Measurements from ENCODE around the gene HDAC5.

HDAC5 gene

GRCh38 chr17:44062871-44063270 lies 60.6 kb downstream of the HDAC5 start:
- no peak for TF ChIP-seq TAF1 (IDR thresholded peaks at IDR 0.05; ENCODE audit: borderline replicate concordance, insufficient read depth, low read length)
- TF ChIP-seq POLR2AphosphoS5 (IDR thresholded peaks at IDR 0.05; ENCODE audit: low read depth, low read length) = no peak
- TF ChIP-seq REST (IDR thresholded peaks at IDR 0.05; ENCODE audit: insufficient read depth in 1 of 2, low read depth in 2 of 2, low read length in 2 of 2) = no peak
- no peak for TF ChIP-seq SIN3A (IDR thresholded peaks at IDR 0.05; ENCODE audit: borderline replicate concordance, insufficient read depth, low read length)
- no peak for TF ChIP-seq FOXP2 (optimal IDR thresholded peaks at IDR 0.05; ENCODE audit: borderline replicate concordance, extremely low read depth, extremely low read length, insufficient read depth)

- no peak for TF ChIP-seq TAF1 (IDR thresholded peaks at IDR 0.05; ENCODE audit: borderline replicate concordance, insufficient read depth, low read length)
- no peak for TF ChIP-seq FOXP2 (optimal IDR thresholded peaks at IDR 0.05; ENCODE audit: borderline replicate concordance, extremely low read depth, extremely low read length, insufficient read depth)
- TF ChIP-seq POLR2AphosphoS5 (IDR thresholded peaks at IDR 0.05; ENCODE audit: low read depth, low read length) = no peak
- TF ChIP-seq SIN3A (IDR thresholded peaks at IDR 0.05; ENCODE audit: borderline replicate concordance, insufficient read depth, low read length) = no peak
- no peak for TF ChIP-seq REST (IDR thresholded peaks at IDR 0.05; ENCODE audit: insufficient read depth in 1 of 2, low read depth in 2 of 2, low read length in 2 of 2)
Measured at GRCh38 chr17:44061446-44061845, 62.0 kb downstream of the HDAC5 start.

- TF ChIP-seq SIN3A (IDR thresholded peaks at IDR 0.05; ENCODE audit: borderline replicate concordance, insufficient read depth, low read length) = no peak
- no peak for TF ChIP-seq TAF1 (IDR thresholded peaks at IDR 0.05; ENCODE audit: borderline replicate concordance, insufficient read depth, low read length)
- TF ChIP-seq FOXP2 (optimal IDR thresholded peaks at IDR 0.05; ENCODE audit: borderline replicate concordance, extremely low read depth, extremely low read length, insufficient read depth) = no peak
- TF ChIP-seq POLR2AphosphoS5 (IDR thresholded peaks at IDR 0.05; ENCODE audit: low read depth, low read length) = no peak
- no peak for TF ChIP-seq REST (IDR thresholded peaks at IDR 0.05; ENCODE audit: insufficient read depth in 1 of 2, low read depth in 2 of 2, low read length in 2 of 2)
Measured at GRCh38 chr17:44059101-44059892, 64.1 kb downstream of the HDAC5 start.

GRCh38 chr17:44053125-44053872 lies 70.1 kb downstream of the HDAC5 start:
- no peak for TF ChIP-seq SIN3A (IDR thresholded peaks at IDR 0.05; ENCODE audit: borderline replicate concordance, insufficient read depth, low read length)
- no peak for TF ChIP-seq TAF1 (IDR thresholded peaks at IDR 0.05; ENCODE audit: borderline replicate concordance, insufficient read depth, low read length)
- TF ChIP-seq POLR2AphosphoS5 (IDR thresholded peaks at IDR 0.05; ENCODE audit: low read depth, low read length) = no peak
- no peak for TF ChIP-seq FOXP2 (optimal IDR thresholded peaks at IDR 0.05; ENCODE audit: borderline replicate concordance, extremely low read depth, extremely low read length, insufficient read depth)
- TF ChIP-seq REST (IDR thresholded peaks at IDR 0.05; ENCODE audit: insufficient read depth in 1 of 2, low read depth in 2 of 2, low read length in 2 of 2) = no peak
